BE2C (cell line): ENCODE measurements around the gene COL13A1.

Source experiments
- DNase-seq: peaks from one replicate; pipeline ENCODE4 v3.0.0-alpha.2; 2020
- H3K27me3 ChIP-seq: fragments of 250-450 bp; sonication (Bioruptor Pico); 2 replicates; pipeline ENCODE4 v1.5.1; 2020; ENCODE audit warnings: mild to moderate bottlenecking
- H3K36me3 ChIP-seq: fragments of 250-450 bp; sonication (Bioruptor Pico); 2 replicates; pipeline ENCODE4 v1.5.1; 2020; ENCODE audit warnings: mild to moderate bottlenecking
- H3K4me1 ChIP-seq: fragments of 250-450 bp; sonication (Bioruptor Pico); 2 replicates; pipeline ENCODE4 v1.5.1; 2020
- H3K4me3 ChIP-seq: 2 replicates; pipeline ENCODE4 v1.5.1; 2011; ENCODE audit warnings: low read depth, low read length
- H3K9me3 ChIP-seq: fragments of 250-450 bp; sonication (Bioruptor Pico); 2 replicates; pipeline ENCODE4 v1.5.1; 2020
- CTCF ChIP-seq: IDR thresholded peaks from 2 replicates; pipeline ENCODE4 v1.5.1; 2012; ENCODE audit warnings: mild to moderate bottlenecking, low read depth, low read length

The COL13A1 gene

GRCh38 chr10:69910561-69910960, 108.9 kb downstream of the COL13A1 start:
- DNase-seq, result no peak
- no peak overlapping the region for H3K4me3 ChIP-seq
- no peaks in the 10 kb centered on the region for H3K36me3 ChIP-seq
- no peak for TF ChIP-seq CTCF
- no peaks in the 10 kb centered on the region for H3K9me3 ChIP-seq
- no peaks in the 10 kb centered on the region for H3K27me3 ChIP-seq
- peaks cover 3% of the 10 kb centered on the region for H3K4me1 ChIP-seq

- Histone ChIP-seq H3K27me3 (no peaks in the 10 kb centered on the region), H3K9me3 (no peaks in the 10 kb centered on the region), H3K4me1 (peaks cover 3% of the 10 kb centered on the region), H3K4me3 (no peak overlapping the region), H3K36me3 (no peaks in the 10 kb centered on the region)
- TF ChIP-seq CTCF, result no peak
- DNase-seq, result no peak
These were observed 110.2 kb downstream of the COL13A1 start for GRCh38 chr10:69911613-69912528.

- TF ChIP-seq CTCF, result no peak
- no peak for DNase-seq
- H3K27me3 ChIP-seq, result no peaks in the 10 kb centered on the region
These were observed 110.9 kb downstream of the COL13A1 start for GRCh38 chr10:69912589-69912988.

GRCh38 chr10:69913606-69914382, 112.1 kb downstream of the COL13A1 start:
- Histone ChIP-seq H3K4me1 (peaks cover 3% of the 10 kb centered on the region), H3K36me3 (no peaks in the 10 kb centered on the region), H3K9me3 (no peaks in the 10 kb centered on the region), H3K27me3 (no peaks in the 10 kb centered on the region), H3K4me3 (no peak overlapping the region)
- DNase-seq, result no peak
- no peak for TF ChIP-seq CTCF

More at GRCh38 chr10:69912589-69912988, 110.9 kb downstream of the COL13A1 start:
- no peaks in the 10 kb centered on the region for H3K36me3 ChIP-seq
- H3K9me3 ChIP-seq, result no peaks in the 10 kb centered on the region
- no peak overlapping the region for H3K4me3 ChIP-seq
- H3K4me1 ChIP-seq, result peaks cover 3% of the 10 kb centered on the region

DNA sequence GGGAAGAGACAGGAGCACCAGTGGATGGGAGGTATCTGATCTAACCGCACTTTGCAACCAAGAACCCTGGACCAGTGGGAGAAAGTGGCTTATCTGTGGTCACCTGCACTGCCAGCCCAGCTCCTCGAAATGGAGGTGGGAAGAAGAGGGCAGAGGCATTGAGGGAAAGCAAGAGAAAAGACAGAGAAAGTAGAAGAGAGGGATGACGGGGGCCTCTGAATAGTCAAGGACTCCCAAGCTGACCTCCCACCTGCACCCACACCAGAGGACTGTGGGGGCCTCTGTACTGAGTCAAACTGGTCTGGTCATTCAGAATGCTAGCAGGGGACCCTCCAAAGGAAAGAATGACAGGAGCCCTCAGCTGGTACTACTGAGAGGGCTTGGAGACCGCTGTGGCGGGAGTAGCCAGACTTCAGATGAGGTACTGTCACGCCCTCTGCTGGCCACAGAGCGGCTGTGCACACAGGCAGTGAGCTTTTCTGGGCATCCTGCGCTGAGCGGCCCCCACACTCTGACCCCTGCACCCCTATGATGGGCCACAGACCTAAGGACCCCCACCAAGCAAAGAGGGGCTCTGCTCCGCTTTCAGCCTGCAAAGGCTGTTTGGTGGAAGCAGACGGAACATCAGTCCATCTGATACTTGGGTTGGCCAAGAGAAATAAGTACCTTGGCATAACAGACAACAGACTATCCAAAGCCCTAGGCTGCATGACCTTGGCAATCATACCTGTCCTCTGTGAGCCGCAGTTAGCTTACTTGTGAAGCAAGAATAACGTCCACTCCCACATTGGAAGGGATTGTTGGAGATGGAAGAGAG, 112.9 kb downstream of the COL13A1 start:
- Histone ChIP-seq H3K36me3 (no peaks in the 10 kb centered on the region), H3K4me1 (peaks cover 3% of the 10 kb centered on the region), H3K4me3 (no peak overlapping the region), H3K27me3 (no peaks in the 10 kb centered on the region), H3K9me3 (no peaks in the 10 kb centered on the region)
- peak; percentile 89 for TF ChIP-seq CTCF
- DNase-seq, result peak; percentile 75
